NCI-H460 (cell line): Measurements from ENCODE around the gene GALT. TPM values are rescaled to one million over a fixed set of nuclear protein-coding genes. Genes with fewer than 3 reads are reported as not detected.

Experiments
- DNase-seq: peaks from one replicate; pipeline ENCODE4 v3.0.0-alpha.2; 2016; ENCODE audit warnings: low read depth; ENCODE audit errors: extremely low read depth
- polyA plus RNA-seq: library from polyadenylated mRNA; depleted of rRNA; stranded (reverse); fragments of >200 nt; gene quantifications from 2 replicates; pipeline ENCODE4 v1.2.3, GENCODE V29; 2014; cell fraction: nucleus; rRNA removed
- total RNA-seq: library from RNA; depleted of rRNA; stranded (reverse); fragments of >200 nt; shearing (Covaris generic); gene quantifications from 2 replicates; pipeline ENCODE4 v1.2.3, GENCODE V29; 2014; rRNA removed

The GALT gene
- 14.0 and 16.0 TPM in 2 replicates for total RNA-seq
- 54.3 and 58.4 TPM in 2 replicates for polyA plus RNA-seq

GRCh38 chr9:34646211-34647083 is at the start of gene GALT:
Gene GALT (plus strand): TSS chr9:34646675. CDS start chr9:34646705, 30 bp downstream.
- peak; percentile 78 for DNase-seq

DNA sequence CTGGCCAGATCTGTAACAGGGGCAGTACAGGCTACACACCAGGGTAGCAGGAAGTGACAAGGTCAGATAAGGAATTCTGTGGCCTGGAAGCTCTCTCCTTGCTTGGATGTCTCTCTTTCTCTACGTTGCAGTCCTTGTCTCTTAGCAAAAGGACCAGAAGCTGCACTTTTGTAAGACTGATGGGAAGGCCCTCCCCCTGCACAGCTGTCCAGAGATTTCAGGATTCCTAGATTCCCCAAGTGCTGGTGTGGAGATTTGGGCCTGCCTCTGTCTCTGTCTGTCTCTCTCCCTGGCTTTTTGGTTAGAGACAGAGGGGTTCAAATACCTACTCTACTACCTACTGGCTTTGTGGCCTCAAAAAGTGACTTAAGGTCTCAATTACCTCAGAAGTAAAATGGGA is 46.9 kb upstream of the GALT start:
- DNase-seq = no peak

GRCh38 chr9:34600908-34601307 is 45.6 kb upstream of the GALT start:
- DNase-seq = no peak

GRCh38 chr9:34601937-34602573 is 44.4 kb upstream of the GALT start:
- no peak for DNase-seq

- peak; percentile 65 for DNase-seq
Measured at GRCh38 chr9:34603610-34604231, 42.8 kb upstream of the GALT start.

DNA sequence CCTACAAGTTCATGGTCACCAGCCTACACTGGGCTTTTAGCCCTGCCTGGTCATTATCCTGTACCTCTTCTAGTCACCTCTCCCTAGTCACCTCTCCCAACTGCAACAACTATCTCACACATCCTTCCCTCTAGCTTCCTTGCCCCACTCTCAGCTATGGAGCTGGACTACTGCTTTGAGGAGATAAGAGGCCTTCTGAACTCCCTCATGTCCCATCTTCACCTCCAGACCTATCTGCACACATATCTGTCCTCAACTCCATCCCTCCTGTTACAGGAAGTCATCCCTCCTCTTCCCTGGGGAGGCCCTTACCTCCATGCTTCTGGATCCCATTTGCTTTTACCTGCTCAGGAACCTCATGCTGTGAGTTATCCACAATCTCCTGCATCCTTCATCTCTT is 40.3 kb upstream of the GALT start:
- no peak for DNase-seq

DNA sequence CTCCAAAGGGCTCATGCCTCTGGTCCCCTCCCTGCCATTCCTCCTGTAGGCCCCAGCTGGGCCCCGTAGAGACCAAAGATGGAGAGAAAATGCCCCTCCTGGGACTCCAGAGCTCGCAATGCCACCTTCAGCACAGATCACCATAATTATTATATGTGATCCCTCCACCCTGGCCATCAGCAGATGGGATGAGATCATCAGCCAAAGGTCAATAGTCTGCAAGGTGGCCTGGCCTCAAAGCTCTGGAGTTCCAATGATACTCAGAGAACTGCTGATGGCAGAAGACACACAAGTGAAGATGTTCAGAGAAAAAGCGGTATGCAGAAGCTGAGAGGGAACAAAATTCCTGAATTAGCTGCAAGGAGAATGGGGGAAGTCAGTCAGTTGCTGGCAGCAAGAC is 39.6 kb upstream of the GALT start:
- no peak for DNase-seq

- DNase-seq = no peak
Measured at GRCh38 chr9:34607331-34607730, 39.1 kb upstream of the GALT start.

GRCh38 chr9:34610434-34611206 is 35.9 kb upstream of the GALT start:
- no peak for DNase-seq

DNA sequence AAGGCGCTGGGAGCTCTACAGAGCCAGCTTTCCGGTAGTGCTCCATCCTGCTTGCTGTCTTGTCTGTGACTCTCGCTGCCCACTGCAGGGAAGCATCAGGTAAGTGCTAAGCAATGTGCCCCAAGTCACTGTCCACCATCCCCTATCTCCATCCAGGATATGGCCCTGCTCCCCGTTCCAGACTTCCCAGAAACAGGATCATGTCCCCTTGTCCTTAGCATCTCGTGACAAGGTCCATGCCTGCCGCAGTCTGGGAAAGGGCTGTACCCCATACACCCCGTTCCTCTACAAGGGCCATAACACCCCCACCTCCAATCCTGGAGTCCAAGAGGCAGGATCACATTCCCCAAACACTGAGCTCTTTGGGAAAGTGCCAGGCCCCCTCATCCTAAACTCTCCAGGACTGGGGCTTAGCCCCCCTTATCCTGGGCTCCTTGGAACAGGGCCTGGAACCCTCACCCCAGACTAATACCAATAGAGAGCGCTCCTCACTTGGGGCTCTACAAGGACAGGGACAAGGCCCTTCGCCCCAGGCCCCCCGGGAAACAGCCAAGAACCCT is 35.1 kb upstream of the GALT start:
- no peak for DNase-seq

DNA sequence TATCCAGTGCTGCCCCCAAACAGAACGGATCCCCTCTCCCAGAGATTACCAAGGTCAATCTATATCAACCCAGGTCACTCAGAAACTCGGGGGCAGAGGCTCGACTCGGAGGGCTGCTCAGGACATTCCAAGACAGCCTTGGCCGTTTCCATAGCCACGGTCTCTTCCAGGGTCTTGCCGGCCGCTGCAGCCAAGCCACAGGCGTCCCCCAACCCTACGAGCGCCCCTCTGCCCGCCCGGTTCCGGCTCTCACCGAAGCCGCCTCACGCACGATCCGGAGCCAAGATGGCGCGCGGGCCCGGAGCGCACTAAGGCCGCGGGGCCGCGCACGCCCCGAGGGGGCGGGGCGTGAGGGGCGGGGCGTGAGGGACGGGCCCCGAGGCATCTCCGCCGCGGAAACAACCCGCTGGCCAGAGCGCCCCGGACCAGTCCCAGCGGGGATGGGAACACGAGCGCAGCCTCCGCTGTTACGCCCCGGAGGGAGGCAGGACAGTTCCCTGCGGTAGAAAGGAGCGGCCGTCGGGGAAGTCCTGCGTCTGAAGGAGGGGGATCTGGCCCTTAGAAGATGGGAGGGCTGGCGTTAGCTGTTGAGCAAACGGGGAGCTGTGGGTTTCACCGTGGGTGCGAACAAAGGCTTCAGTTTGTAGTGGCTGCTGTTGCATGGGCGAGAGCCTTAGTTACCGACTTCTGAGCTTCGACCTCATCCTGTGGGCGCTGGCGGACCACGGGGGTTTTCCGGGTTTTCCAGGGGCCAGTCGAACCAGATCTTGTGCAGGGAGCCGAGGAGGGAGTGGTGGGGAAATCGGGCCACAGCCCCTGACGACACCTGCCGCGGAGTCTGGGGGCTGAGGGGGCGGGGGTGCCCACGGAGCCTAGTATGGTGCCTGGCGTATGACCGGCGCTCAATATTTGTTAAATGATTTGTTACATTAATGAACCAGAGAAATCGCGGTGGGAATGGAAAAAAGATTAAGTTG is 34.4 kb upstream of the GALT start, which contains the start of gene RPP25L:
Gene RPP25L, minus strand, starts transcription at position 287 of the 977 bp plus-strand sequence. CDS start 801 bp downstream, outside the sequence.
- DNase-seq = peak; percentile 79

DNA sequence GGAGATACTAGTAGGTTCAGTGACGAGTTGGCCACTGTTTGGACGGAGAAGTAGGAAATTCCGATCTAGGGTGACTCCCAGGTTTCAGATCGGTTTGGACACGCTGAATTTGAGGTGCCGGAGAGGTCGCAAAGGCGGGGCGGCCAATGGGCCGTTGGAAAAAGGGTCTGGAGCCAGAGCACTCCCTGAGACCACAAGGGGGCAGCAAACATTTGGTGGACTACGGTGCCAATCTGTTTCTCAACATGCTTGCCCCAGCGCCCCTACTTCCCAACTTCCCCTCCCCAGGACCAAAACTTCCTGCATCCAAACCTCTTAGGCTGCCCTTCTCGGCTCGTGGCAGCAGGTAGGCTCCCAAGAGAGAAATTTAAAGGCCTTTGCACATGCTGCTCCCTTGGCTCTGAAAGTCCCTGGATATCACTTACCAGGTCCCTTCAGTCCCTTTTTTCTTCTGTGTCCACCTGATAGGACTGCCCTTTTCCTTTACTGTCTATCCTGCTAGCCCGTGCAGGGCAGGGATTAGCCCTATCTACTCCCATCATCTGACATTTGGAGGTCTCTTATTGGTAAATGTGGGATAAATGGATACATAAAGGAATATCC is 33.6 kb upstream of the GALT start:
- peak; percentile 68 for DNase-seq

DNA sequence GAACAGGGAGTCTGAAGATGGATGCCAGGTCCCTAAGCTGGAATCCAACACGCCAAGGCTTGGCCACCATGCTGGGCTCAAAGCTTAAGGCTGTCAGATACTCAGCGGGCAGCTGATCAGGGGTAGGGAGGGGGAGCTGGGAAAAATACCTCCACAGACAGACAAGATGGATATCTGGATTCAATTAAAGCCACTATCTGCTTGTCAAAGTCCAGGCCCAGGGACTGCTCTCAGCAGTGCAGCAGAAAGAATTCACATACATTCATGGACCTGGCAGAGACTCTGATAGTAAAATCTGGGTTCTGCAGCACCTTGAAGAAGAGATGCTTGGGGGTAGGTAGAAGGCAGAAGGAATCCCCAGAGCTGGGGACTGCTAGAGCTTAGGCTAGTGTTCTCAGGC is 31.3 kb upstream of the GALT start:
- no peak for DNase-seq

- peak; percentile 83 for DNase-seq
Measured at GRCh38 chr9:34620061-34620994, 26.1 kb upstream of the GALT start, which contains the start of gene DCTN3. Gene DCTN3 (minus strand): TSS chr9:34620495. CDS start chr9:34620464, 31 bp downstream.

DNA sequence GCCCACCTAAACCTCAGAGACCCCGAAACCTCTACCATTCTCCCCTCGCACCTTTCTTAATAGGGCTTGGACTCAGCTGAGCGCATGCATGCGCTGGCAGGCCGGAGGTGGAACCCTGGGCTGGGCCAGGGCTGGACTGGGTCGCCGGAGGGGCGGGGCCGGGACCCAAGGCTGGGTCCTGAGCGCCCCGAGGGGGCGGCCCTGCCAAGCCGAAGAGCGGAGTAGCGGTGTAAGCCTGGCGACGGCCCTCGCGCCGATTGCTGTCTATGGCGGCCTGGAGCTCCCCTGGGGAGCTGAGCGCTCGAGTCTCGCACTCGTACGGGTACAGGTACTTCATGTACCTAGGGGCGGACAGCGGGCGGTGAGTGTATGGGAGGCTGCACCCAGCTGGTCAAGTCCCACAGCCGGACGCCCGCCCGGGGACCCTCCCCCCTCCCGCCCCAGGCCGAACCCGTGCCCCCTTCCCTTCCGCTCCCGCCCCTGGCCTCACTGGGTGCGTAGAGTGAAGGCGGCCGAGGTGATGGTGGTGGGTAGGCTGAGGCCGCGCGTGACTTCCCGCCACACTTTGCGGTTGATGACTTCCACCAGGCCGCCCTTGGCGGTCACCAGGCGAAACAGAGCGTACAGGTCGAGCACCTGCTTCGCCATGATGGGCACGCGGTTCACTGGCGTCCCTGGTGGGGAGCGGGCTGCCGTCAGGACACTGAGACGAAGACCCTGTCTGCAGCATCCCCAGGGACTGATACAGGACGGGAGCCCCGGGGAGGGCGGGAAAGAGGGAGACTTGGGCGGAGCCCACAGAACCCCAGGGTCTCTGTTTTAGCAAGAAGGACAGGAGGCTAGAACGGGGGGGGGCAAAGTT is 22.9 kb upstream of the GALT start:
- DNase-seq = no peak

DNA sequence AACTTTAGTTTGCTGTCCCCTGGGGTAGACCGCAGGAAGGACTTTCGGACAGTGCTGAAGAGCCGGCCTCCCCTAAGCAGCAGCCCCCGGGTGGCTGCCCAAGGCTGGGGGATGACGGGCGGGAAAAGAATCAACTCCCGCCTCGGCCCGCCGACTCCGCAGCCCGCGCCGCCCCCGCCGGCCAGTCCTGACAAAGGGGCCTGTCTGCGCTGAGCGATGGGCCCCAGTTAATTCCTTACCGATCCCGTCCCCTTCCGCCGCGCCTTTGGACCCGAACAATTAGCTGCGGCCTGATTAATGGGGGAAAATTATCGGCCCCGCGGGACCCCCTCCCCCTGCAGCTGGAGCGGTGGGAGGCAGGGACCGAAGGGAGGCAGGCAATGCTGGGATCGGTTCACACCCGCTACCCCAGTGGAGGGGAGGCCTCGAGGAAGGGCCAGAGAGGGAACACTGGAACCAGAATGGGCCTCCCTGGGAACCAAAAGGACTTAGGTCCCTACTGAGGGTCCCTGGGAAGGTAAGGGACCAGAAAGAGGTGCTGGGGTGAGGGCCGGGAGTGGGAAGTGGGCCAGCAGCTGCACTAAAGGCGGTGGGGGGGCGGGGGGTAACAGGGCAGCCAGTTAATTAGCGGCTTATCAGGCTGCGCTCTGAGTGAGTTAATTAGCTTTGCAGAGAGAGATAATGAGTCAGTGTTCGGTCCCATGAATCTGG is 21.8 kb upstream of the GALT start:
- DNase-seq = no peak
